ENCODE measurements around the gene GPR63.
A peak's percentile ranks its signal among the peaks of the same experiment; 100 is the strongest.

Gene GPR63, protein sequence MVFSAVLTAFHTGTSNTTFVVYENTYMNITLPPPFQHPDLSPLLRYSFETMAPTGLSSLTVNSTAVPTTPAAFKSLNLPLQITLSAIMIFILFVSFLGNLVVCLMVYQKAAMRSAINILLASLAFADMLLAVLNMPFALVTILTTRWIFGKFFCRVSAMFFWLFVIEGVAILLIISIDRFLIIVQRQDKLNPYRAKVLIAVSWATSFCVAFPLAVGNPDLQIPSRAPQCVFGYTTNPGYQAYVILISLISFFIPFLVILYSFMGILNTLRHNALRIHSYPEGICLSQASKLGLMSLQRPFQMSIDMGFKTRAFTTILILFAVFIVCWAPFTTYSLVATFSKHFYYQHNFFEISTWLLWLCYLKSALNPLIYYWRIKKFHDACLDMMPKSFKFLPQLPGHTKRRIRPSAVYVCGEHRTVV
- total RNA-seq = 1.0 to 2.7 (median 1.5) reads per million in 4 donors

DNA sequence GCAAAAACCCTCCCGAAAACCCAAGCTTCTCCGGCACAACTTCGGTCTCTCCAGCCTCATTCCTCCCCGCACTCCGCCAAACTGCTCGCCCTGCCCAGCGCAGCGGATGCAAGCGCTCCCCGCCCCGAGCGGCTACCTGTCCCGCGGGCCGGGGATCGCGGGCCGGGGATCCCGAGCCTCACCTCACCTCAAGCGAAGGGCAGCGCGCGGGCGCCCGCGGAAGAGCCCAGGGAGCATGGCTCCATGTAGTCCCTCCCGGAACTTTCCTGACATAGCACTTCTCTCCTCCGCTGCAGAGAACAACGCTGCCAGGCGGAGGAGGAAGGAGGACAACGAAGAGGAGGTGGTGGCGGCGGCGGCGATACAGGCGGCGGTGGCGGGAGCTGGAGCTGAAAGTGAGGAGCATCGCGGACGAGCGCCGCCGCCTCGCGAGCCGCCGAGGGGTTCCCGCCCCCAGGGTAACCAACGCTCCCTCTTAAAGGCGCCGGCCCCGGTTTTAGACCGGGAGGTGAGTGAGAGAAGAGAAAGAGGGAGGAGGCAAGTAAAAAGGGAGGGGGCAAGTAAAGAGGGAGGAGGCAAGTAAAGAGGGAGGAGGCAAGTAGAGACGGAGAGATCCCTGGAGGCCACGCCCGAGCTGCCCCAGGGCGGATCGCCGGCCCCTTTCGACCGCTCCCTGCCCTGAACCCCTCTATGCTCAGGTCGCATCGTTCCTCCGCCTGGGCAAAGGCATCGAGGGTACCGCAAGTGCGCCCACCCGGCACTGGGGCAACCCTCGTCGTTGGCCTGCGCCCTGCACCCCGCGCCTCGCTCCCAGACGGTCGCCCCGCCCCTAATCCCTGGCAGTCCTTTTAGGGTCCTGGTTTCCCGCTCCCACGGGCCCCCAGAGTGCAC lies at the start of gene GPR63:
Gene GPR63 (minus strand): TSS at position 397 of the 891 bp plus-strand sequence. CDS start 37,746 bp downstream, outside the sequence.
- DNase-seq = peak; percentile 28 to 92 (median 47)

GRCh38 chr6:96886519-96886918 lies 49.2 kb upstream of the GPR63 start:
- no peak for DNase-seq

DNA sequence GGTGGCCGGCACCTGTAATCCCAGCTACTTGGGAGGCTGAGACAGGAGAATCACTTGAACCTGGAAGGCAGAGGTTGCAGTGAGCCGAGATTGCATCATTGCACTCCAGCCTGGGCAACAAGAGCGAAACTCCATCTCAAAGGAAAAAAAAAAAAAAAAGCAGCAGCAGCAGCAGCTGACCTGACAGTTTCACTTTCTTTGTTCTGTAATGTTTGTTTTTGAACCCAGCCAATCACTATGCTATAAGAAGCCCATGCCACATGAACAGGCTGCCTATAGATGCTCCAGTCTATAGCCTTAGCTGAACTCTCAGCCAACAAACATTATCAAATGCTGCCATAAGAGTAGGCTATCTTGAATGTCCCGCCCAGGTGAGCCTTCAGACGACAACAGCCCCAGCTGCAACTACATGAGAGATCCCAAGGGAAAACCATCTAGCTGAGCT lies 47.9 kb upstream of the GPR63 start:
- peak in 1 of 5 donors; percentile 83 for DNase-seq

DNA sequence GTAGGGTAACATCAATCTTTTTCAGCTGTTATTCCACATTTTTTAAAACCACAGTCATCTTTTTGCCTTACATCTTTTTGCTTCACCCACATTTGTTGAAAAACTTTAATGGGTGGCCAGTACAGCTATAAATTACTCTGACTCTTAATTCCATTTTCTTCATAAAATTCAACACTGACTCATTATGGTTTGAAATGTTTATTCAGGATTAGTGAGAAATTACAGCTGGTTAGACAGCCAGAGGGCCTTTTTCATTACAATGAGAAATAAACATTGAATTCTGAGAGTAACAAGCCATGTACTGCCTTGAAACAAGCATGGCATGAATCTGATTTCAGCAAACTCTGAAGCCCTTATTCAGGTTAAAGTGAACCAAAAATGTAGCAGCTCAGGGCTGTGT lies 40.9 kb upstream of the GPR63 start:
- DNase-seq = no peak

DNA sequence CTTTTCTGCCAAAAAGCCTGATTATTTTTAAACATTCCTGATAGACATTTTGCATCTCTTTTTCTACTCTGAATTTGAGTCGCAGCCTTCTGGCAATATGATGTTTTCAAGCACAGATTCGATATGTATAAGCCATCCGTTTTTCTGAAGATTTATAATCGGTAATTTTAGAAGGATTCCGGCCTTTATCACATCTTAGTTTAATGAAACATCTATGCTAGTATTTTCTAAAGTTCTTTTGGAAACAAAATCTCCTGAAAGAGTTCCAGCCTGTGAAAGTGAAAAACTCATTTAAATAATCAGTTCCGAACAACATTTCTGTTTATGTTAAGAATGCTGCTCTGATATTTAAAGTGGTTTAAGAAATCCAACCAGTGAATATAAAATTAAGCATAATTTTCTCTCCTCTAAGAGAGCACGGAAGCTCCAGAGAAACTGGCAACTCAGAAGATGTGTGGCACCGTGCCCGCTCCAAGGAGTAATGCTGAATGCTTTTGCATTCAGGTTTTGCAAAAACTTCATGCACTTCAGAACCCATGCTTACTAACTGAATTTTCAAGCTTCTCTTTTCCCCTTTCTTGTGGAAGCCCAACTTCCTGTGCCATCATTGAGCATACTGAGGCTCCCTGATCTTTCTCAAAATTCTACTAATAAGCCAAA lies 39.7 kb upstream of the GPR63 start:
- DNase-seq = no peak

- DNase-seq = no peak
Measured at GRCh38 chr6:96872976-96873375, 35.7 kb upstream of the GPR63 start.

DNA sequence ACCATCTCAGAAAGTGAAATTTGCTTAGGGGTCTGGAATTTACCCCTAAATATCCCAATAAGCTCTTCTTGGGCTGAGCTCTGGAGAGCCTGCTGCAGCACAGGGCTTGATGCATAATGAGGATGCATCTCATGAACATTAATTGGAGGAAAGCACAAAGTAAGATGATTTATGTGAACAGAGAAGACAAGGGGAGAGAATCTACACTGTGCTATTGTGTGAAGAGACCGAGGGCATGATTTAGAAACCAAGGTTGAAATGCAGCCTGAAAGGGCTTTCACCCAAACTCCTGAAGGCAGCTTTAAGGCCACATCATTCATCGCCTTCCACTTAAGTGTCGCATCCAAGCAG lies 27.8 kb upstream of the GPR63 start:
- DNase-seq = no peak

DNA sequence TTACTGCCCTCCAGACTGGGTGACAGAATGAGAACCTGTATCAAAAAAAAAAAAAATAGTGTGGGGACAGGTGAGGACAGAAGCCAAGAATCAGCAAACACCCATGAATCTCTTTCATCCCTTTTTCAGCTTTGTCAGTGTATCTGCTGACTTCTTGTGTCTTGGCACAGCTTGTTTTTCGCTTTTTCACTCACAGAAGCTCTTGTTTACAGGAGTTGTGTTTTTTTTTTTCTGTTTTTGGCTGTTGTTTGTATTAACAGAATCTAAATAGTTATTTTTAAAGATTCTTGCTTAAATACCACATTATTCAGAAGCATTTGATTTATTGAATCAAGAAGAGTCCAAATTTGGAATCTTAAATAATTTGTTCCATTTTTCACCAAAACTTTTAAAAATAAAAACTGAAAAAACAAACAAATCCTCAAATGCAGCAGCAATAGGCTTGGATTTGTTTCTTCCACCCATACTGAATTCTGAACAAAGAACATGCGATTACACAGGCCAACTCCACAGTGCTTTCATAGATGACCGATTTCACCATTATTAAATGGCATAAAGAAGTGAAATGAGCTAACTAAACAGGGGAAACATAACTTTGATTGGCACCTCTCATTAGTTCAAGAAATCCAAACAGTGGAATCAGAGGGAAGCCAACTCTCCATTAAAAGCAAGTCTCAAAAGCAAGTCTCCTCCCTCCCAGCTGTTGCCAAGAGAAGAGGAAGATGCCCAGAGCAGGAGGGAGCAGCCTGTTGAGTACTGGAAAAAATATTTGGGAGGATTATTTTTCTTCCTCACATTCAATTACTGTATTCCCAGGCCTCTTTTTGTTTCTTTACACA lies 27.2 kb upstream of the GPR63 start:
- no peak for DNase-seq

- DNase-seq = no peak
Measured at GRCh38 chr6:96862560-96862959, 25.3 kb upstream of the GPR63 start.

GRCh38 chr6:96861588-96861987 lies 24.3 kb upstream of the GPR63 start:
- no peak for DNase-seq

DNA sequence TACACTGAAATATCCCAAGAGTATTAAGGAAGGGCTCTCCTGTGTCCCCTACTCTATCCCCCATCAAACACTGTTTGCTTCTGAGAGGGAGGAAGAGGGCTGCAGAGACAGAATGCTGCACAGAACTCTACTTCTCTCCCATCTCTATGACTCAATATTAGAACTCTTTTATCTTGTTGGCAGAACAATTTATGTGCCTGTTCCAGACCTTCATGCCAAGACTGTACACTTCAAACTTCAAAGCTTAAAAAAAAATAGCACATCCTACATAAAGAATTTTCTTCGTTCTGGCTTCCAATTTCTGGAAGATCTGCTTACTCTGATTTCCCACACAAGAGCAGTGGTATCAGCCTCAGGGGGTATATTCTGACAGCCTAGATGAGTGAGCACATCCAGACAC lies 19.6 kb upstream of the GPR63 start:
- no peak for DNase-seq

DNA sequence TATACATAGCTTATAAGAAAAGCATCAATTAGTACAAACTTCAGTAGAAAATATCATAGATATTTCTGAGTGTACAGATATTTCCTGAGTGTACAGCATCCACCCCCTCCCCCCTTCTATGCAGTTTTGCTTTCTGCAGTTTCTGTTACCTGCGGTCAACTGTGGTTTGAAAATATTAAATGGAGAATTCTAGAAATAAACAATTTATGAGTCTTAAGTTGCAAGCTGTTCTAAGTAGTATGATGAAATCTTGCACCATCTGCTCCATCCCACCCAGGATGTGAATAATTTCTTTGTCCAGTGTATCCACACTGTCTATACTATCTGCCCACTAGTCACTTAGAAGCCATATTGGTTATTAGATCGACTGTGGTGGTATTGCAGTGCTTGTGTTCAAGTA lies 15.8 kb upstream of the GPR63 start:
- no peak for DNase-seq

- DNase-seq = no peak
Measured at GRCh38 chr6:96852605-96853004, 15.3 kb upstream of the GPR63 start.

DNA sequence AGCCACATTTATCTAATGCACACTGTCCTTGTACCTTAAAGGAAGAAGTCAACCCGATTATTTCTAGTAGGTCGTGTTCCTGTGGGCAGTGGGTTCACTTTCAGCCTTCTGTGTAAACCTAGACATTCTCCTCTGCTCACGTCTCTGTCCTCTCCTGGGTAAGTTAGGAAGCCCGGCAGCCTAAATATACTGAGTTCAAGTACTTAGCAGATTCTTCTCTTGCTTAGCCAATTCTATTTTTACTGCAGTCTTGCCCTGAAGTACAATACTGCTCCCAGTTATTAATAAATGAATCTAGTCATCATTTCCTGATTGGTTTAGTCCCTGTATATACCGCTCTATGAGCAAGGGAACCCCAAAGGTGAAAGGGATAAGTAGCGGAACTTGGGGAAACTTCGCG lies 14.6 kb upstream of the GPR63 start:
- DNase-seq = no peak

DNA sequence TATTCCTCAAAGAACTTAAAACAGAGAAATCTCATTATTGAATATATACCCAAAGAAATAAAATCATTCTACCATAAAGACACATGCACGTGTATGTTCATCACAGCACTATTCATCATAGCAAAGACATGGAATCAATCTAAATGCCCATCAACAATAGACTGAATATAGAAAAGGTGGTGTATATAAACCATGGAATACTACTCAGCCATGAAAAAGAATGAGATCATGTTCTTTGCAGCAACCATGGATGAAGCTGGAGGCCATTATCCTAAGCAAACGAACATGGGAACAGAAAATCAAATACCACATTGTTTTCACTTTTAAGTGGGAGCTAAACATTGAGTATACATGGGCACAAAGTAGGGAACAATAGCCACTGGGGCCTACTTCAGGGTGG lies 12.3 kb upstream of the GPR63 start:
- no peak for DNase-seq

DNA sequence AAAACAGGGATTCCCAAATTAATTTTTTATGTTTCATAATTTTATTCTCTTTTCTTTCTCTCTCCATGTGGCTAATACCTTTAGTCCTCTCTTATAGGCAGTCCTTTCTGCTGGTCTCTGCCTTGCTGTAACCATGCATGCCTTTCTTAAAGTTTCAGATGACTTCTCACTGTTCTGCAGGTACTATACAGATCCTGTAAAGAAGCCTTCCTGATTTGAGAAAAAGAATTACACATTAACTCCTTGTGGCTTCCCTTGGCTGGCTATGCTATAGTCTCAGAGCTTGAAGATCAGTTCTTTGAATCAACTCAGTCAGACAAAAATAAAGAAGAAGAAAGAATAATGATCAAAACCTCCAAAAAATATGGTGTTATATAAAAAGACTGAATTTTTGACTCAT lies 7.3 kb upstream of the GPR63 start:
- no peak for DNase-seq

DNA sequence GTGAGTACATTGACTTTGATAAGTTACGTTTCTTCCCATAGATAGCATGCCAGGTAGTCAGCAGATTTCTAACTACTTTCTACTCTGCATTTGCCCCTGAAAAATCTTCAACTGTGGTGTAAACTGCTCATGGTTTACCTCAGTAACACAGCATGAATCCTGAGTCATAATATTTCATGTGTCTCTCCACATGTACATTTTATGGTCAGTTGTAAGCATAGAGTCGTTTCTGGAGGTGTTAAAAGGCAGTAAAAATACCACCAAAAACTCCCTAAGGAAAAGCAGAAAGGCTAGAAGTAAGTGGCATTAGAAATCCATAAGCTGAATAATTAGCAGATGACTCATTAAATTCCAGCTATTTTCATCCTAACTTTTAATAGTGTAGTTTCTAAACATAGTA lies 4.1 kb upstream of the GPR63 start:
- no peak for DNase-seq

GRCh38 chr6:96836631-96837080 lies 621 bp downstream of the GPR63 start:
- no peak for DNase-seq

GRCh38 chr6:96834070-96834469 lies 3.2 kb downstream of the GPR63 start:
- no peak for DNase-seq

- DNase-seq = no peak
Measured at GRCh38 chr6:96832780-96833179, 4.5 kb downstream of the GPR63 start.

DNA sequence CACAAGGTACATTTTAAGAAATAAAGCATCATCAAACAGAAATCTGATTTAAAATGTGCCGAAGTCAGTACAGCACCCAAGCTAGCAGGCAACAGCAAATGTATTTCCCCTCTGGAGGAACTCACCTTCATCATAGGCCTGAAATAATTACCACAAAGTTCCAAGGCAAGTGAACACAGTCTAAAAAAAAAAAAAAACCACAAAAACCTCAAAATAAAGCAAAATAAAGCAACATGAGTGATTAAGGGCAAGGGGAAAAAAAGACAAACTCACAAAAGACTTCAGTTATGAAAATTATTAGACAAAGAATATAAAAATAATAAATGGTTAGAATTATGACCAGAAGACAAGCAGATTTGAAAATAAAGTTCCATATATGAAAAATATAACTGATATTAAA lies 10.4 kb downstream of the GPR63 start:
- no peak for DNase-seq

DNA sequence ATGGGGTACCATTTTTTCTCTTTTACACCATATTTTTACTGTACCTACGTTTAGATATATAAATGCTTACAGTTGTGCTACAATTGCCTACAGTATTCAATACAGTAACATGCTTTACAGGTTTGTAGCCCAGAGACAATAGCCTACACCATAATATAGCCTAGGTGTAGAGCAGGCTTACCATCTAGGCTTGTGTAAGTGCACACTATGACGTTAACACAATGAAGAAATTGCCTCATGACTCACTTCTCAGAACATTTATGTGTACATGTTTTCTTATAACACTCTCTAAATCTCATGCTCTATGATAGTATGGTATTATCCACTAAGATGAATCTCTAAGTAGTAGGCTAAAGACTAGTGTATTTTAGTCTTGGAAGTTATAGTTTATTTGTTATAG lies 13.5 kb downstream of the GPR63 start:
- DNase-seq = no peak
